HEK293 (cell line): ENCODE measurements around the gene APOBEC3C.

Experiments
- ZBTB8A ChIP-seq: fragments of 450-650 bp; formaldehyde crosslinking; IDR thresholded peaks from 2 replicates; pipeline ENCODE4 v1.5.1; 2016; ENCODE audit warnings: missing biosample characterization, missing genetic modification characterization
- ZNF530 ChIP-seq: fragments of 450-650 bp; formaldehyde crosslinking; IDR thresholded peaks from 2 replicates; pipeline ENCODE4 v1.5.1; 2016; ENCODE audit warnings: low read depth, missing biosample characterization, missing genetic modification characterization
- TF ChIP-seq, protein P1 (sequence below): fragments of 450-650 bp; formaldehyde crosslinking; IDR thresholded peaks from 2 replicates; pipeline ENCODE4 v1.5.1; 2016; ENCODE audit warnings: missing biosample characterization, missing genetic modification characterization

DNA sequence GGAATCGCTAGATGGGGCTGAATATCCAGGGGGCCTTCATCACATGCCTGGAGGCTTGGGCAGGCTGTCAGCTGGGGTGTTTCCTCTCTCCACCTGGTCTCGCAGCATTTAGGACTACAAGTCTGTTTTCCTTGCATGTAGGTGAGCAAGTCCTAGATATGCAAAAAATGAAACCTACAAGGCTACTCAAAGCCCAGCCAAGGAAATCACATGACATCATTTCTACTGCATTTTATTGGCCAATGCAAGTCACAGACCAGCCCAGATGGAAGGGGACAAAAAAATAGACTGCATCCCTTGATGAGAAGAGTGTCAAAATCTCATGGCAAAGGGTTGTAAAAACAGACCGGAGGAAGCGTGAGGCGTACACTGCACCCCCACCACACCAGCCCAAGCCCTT lies 41.5 kb upstream of the APOBEC3C start:
- TF ChIP-seq ZNF530 (tag by site-specific recombination), result no peak
- no peak for TF ChIP-seq ZBTB8A (tag by site-specific recombination)
- TF ChIP-seq, protein P1, sequence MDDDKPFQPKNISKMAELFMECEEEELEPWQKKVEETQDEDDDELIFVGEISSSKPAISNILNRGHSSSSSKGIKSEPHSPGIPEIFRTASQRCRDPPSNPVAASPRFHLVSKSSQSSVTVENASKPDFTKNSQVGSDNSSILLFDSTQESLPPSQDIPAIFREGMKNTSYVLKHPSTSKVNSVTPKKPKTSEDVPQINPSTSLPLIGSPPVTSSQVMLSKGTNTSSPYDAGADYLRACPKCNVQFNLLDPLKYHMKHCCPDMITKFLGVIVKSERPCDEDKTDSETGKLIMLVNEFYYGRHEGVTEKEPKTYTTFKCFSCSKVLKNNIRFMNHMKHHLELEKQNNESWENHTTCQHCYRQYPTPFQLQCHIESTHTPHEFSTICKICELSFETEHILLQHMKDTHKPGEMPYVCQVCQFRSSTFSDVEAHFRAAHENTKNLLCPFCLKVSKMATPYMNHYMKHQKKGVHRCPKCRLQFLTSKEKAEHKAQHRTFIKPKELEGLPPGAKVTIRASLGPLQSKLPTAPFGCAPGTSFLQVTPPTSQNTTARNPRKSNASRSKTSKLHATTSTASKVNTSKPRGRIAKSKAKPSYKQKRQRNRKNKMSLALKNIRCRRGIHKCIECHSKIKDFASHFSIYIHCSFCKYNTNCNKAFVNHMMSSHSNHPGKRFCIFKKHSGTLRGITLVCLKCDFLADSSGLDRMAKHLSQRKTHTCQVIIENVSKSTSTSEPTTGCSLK, result no peak
